Superior temporal gyrus (tissue), 1 donor: ENCODE data around the gene LYRM9.
"Not testable (repeated sequence)": the region's sequence is repeated elsewhere in the genome, so short reads cannot be mapped to it uniquely, and the experiment has no call there.

Source experiments
- DNase-seq: peaks from one replicate; pipeline ENCODE4 v3.0.0-alpha.2; 2016; ENCODE audit errors: extremely low spot score

Gene LYRM9

GRCh38 chr17:27892866-27893769, at the start of gene LYRM9:
TSS of gene LYRM9 (minus strand) at chr17:27893365. CDS start at chr17:27882694, 10,671 bp downstream.
- DNase-seq, result peak; percentile 88

- no peak for DNase-seq
These were observed 47.6 kb upstream of the LYRM9 start for GRCh38 chr17:27940503-27941428.

- no peak for DNase-seq
These were observed 46.6 kb upstream of the LYRM9 start for GRCh38 chr17:27939474-27940465.

- DNase-seq, result no peak
These were observed 45.7 kb upstream of the LYRM9 start for GRCh38 chr17:27938864-27939263.

- no peak for DNase-seq
These were observed 45.1 kb upstream of the LYRM9 start for GRCh38 chr17:27938241-27938640.

GRCh38 chr17:27937025-27937546, 43.9 kb upstream of the LYRM9 start:
- no peak for DNase-seq

- DNase-seq, result no peak
These were observed 36.8 kb upstream of the LYRM9 start for GRCh38 chr17:27930000-27930399.

GRCh38 chr17:27928587-27928986, 35.4 kb upstream of the LYRM9 start:
- no peak for DNase-seq

- DNase-seq, result no peak
These were observed 34.6 kb upstream of the LYRM9 start for GRCh38 chr17:27927781-27928180.

GRCh38 chr17:27921599-27921998, 28.4 kb upstream of the LYRM9 start:
- no peak for DNase-seq

- DNase-seq, result no peak
These were observed 27.9 kb upstream of the LYRM9 start for GRCh38 chr17:27921077-27921476.

GRCh38 chr17:27920569-27920968, 27.4 kb upstream of the LYRM9 start:
- no peak for DNase-seq

GRCh38 chr17:27919079-27919478, 25.9 kb upstream of the LYRM9 start:
- no peak for DNase-seq

- DNase-seq, result no peak
These were observed 25.3 kb upstream of the LYRM9 start for GRCh38 chr17:27918498-27918897.

GRCh38 chr17:27917000-27917399, 23.8 kb upstream of the LYRM9 start:
- DNase-seq, result no peak

- DNase-seq, result no peak
These were observed 22.5 kb upstream of the LYRM9 start for GRCh38 chr17:27915709-27916108.

GRCh38 chr17:27914382-27914781, 21.2 kb upstream of the LYRM9 start:
- DNase-seq, result no peak

GRCh38 chr17:27912964-27913363, 19.8 kb upstream of the LYRM9 start:
- no peak for DNase-seq

- not testable (repeated sequence) for DNase-seq
These were observed 19.1 kb upstream of the LYRM9 start for GRCh38 chr17:27912299-27912698.

GRCh38 chr17:27907976-27908558, 14.9 kb upstream of the LYRM9 start:
- no peak for DNase-seq

GRCh38 chr17:27906623-27907022, 13.5 kb upstream of the LYRM9 start:
- no peak for DNase-seq
